HAP-1 (cell line): Measurements from ENCODE around the gene ZNF655.
A peak's percentile ranks its signal among the peaks of the same experiment; 100 is the strongest.

Experiments
- DNase-seq, 2 experiments: peaks; one replicate each; pipeline ENCODE4 v3.0.0-alpha.2; 2016 to 2020; ENCODE audit warnings: low spot score in 2 of 2
- H3K27me3 ChIP-seq: fragments of 250-450 bp; sonication (Bioruptor Pico); 2 replicates; pipeline ENCODE4 v1.5.1; 2020; ENCODE audit warnings: low read depth, mild to moderate bottlenecking, moderate library complexity
- H3K36me3 ChIP-seq: fragments of 250-450 bp; sonication (Bioruptor Pico); replicated peaks from 2 replicates; pipeline ENCODE4 v1.5.1; 2020; ENCODE audit warnings: mild to moderate bottlenecking
- H3K4me1 ChIP-seq: fragments of 250-450 bp; sonication (Bioruptor Pico); 2 replicates; pipeline ENCODE4 v1.5.1; 2020; ENCODE audit warnings: mild to moderate bottlenecking
- H3K4me3 ChIP-seq: fragments of 250-450 bp; sonication (Bioruptor Pico); 2 replicates; pipeline ENCODE4 v1.5.1; 2020; ENCODE audit warnings: mild to moderate bottlenecking, moderate library complexity
- H3K9me3 ChIP-seq: fragments of 250-450 bp; sonication (Bioruptor Pico); 2 replicates; pipeline ENCODE4 v1.5.1; 2020; ENCODE audit warnings: mild to moderate bottlenecking, moderate library complexity
- in situ Hi-C: fragments of 300-500 bp; cut with MboI; formaldehyde crosslinking; loops from 3 replicates; pipeline ENCODE4 v1.14.3; 2020; ENCODE audit warnings: low sequenced_read_pairs, inconsistent platforms, mixed read lengths

ZNF655 gene

DNA sequence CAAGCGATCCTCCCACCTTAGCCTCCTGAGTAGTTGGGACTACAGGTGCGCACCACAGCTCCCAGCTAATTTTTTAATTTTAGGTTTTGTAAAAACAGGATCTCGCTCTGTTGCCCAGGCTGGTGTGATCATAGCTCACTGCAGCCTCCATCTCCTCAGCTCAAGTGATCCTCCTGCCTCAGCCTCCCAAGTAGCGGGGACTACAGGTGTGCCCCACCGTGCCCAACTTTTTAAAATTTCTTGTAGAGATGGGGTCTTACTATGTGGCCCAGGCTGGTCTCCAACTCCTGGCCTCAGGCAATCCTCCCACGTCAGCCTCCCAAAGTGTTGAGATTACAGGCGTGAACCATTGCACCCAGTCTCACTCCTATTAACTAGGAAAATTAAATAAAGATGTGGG is 47.1 kb downstream of the ZNF655 start:
- H3K4me1 ChIP-seq: no peaks in the 10 kb centered on the region
- no peak for DNase-seq
- H3K27me3 ChIP-seq: peaks cover under 1% of the 10 kb centered on the region; the same call in 1 of the 2 replicates
- no peaks in the 10 kb centered on the region for H3K9me3 ChIP-seq
- no peak overlapping the region for H3K4me3 ChIP-seq
- H3K36me3 ChIP-seq: no peaks in the 10 kb centered on the region
- in situ Hi-C loops: no loop called here

DNA sequence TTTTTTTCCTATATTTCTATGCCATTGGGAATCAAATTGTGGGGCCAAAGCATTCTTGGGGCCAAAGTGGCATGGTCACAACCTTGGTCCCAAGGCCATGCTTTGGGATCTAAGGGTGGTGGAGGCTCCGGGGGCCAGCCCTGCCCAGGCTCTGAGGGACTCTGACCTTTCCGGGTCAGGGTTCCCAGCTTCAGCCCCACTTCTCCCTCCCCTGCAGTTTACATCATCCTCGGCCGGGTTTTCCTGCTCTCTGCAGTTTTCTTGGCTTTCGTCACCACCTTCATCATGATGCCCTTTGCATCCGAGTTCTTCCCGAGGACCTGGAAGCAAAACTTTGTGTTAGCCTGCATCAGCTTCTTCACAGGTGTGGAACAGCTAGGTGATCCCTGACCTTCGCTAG is 48.1 kb downstream of the ZNF655 start:
- Histone ChIP-seq H3K27me3 (peaks cover 7% of the 10 kb centered on the region; the same call in 1 of the 2 replicates), H3K9me3 (no peaks in the 10 kb centered on the region), H3K36me3 (no peaks in the 10 kb centered on the region), H3K4me1 (no peaks in the 10 kb centered on the region), H3K4me3 (no peak overlapping the region)
- in situ Hi-C loops: no loop called here
- DNase-seq: no peak

DNA sequence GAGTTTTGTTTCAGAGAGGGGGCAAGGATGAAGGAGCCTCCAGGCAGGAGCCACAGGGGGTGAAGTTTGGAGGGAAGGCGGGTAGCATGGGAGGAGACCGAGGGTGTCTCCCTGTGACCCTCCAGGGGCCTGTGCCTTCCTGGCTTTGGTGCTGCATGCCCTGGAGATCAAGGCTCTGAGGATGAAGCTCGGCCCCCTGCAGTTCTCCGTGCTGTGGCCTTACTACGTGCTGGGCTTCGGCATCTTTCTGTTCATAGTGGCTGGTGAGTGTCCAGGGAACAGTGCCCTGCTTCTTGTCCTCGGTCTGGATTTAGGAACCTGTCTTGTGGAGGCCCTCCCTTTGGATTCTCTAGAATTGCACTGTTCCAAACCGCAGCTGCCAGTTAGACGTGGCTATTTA is 49.1 kb downstream of the ZNF655 start:
- no peak overlapping the region for H3K4me3 ChIP-seq
- no peak for DNase-seq
- H3K4me1 ChIP-seq: no peaks in the 10 kb centered on the region
- in situ Hi-C loops: no loop called here
- no peaks in the 10 kb centered on the region for H3K9me3 ChIP-seq
- H3K36me3 ChIP-seq: no peaks in the 10 kb centered on the region
- H3K27me3 ChIP-seq: peaks cover 7% of the 10 kb centered on the region; the same call in 1 of the 2 replicates

DNA sequence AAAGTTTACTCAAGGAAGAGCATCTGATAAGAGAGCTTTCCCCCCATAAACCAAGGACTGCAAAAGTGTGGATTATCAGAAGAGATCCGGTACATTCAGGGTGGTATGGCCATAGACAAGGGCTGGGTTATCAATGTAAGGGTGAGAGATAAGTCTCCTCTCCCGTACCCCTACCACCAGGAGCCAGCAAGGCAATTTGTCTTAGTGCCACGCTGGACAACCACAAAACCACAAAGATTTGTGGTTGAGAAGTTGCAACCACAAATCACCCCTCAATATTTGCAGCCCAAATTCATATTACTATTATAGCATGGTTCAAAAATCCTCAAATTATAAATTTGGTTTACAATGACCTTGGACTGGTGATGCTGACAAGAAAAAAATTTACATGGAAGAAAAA is 56.1 kb downstream of the ZNF655 start:
- peaks cover 17% of the 10 kb centered on the region for H3K36me3 ChIP-seq
- DNase-seq: no peak
- H3K27me3 ChIP-seq: peaks cover 11% of the 10 kb centered on the region; the same call in 1 of the 2 replicates
- H3K4me1 ChIP-seq: peaks cover 6% of the 10 kb centered on the region
- no peak overlapping the region for H3K4me3 ChIP-seq
- no peaks in the 10 kb centered on the region for H3K9me3 ChIP-seq
- in situ Hi-C loops: no loop called here

DNA sequence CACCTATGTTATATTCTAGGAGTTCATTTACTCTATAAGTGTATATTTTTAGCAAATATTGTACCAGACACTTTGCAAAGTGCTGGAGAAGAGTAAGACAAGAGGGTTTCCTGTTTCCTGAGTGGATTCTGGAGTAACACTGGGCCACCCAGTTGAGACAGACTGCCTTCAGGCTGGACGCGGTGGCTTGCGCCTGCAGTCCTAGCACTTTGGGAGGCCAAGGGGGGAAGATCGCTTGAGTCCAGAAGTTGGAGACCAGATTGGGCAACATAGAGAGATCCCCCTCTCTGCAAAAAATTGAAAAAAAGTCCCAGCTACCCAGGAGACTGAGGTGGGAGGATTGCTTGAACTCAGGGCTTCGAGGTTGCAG is 57.5 kb downstream of the ZNF655 start:
- no peak for DNase-seq
- peak overlapping the region; percentile 93 for H3K4me3 ChIP-seq
- in situ Hi-C loops: no loop called here
- H3K36me3 ChIP-seq: peaks cover 29% of the 10 kb centered on the region
- H3K27me3 ChIP-seq: peaks cover 6% of the 10 kb centered on the region; the same call in 1 of the 2 replicates
- H3K9me3 ChIP-seq: no peaks in the 10 kb centered on the region
- H3K4me1 ChIP-seq: peaks cover 6% of the 10 kb centered on the region

DNA sequence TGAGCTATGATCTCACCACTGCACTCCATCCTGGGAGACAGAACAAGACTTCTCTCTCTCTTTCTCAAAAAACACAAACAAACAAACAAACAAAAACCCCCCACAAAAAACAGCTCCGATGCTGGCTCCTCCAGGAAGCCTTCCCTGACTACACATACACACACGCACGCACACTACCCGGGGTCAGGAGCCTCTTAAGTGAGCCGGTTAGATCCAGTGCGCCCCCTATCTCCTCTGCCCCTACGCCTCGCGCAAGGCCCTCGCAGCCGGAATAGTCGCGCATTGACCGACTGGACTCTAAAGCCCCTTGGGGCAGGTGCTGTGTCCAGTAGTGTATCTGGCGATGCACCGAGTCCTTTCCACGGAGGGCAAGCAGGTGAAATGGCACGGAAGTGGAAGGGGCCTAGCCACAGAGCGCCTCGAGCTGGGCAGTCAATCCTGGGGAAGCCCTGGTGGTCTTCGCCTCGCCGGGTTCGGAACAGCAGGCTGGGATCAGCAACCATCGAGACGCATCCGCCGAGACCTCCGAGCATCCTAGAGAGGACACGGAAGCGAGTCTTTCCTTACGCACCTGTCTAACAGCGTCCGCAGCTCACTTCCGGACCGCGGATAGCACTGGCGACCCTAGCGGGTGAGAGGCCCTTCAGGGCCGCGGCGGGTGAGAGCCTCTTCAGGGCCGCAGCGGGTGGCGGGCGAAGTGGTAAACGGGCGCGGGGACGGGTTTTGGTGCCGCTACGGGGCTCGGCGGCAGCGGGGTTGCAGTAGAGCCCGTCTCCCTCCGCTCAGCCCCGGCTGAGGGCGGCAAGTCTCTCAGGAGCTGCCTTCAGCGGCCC is 58.1 kb downstream of the ZNF655 start, which contains the start of gene ZSCAN25:
TSS of gene ZSCAN25 (plus strand) at position 588 of the 833 bp plus-strand sequence. CDS start 2,661 bp downstream, outside the sequence.
- DNase-seq: peak; percentile 82 to 94
- in situ Hi-C loops: no loop called here
- Histone ChIP-seq H3K4me1 (peaks cover 6% of the 10 kb centered on the region), H3K27me3 (peaks cover 4% of the 10 kb centered on the region; the same call in 1 of the 2 replicates), H3K36me3 (peaks cover 35% of the 10 kb centered on the region), H3K4me3 (peak within 1 kb of the TSS; percentile 93), H3K9me3 (no peaks in the 10 kb centered on the region)

DNA sequence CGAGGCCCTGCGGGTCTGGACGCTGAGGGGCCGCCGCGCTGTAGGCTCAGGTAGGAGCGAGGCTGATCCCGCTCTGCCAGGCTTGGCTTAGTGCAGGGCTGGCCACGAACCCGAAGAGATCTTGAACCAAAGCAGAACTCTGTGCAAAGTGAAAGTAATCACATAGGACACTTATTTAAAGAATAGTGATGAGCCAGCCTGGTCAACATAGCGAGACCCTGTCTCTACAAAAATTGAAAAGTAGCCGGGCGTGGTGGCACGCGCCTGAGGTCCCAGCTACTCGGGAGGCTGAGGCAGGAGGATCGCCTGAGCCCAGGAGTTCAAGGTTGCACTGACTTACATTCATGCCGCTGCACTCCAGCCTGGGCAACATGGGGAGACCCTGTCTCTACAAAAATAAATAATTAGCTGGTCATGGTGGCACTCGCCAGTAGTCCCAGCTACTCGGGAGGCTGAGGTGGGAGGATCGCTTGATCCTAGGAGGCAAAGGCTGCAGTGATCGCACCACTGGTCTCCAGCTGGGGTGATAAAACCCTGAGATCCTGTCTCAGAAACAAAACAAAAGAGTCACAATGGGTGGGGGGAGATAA is 58.8 kb downstream of the ZNF655 start:
- in situ Hi-C loops: no loop called here

DNA sequence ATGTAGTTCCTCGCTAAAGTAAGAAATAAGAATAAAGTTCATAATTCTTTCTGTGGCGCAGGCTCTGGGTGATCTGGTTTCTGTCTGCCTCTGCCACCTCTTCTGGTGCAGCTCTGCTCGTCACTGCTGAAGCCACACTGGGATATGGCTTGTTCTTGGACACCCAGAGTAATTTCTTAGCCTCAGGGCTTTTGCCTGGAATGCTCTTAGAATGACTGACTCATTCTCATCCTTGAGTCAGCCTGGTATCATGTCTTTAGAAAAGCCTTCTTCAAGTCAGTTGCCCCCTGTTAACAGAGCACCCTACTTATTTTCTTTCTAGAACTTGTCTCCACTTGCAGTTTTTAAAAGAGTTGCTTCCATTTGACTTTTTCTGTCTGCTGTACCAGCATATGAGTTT is 60.3 kb downstream of the ZNF655 start:
- Histone ChIP-seq H3K4me1 (peaks cover 6% of the 10 kb centered on the region), H3K27me3 (peaks cover 4% of the 10 kb centered on the region; the same call in 1 of the 2 replicates), H3K9me3 (no peaks in the 10 kb centered on the region), H3K36me3 (peaks cover 51% of the 10 kb centered on the region), H3K4me3 (no peak overlapping the region)
- in situ Hi-C loops: no loop called here
- DNase-seq: no peak

More for the DNA sequence above, 58.8 kb downstream of the ZNF655 start:
- Histone ChIP-seq H3K4me1 (peaks cover 6% of the 10 kb centered on the region), H3K4me3 (peak overlapping the region; percentile 93), H3K36me3 (peaks cover 37% of the 10 kb centered on the region), H3K9me3 (no peaks in the 10 kb centered on the region), H3K27me3 (peaks cover 4% of the 10 kb centered on the region; the same call in 1 of the 2 replicates)
- no peak for DNase-seq

DNA sequence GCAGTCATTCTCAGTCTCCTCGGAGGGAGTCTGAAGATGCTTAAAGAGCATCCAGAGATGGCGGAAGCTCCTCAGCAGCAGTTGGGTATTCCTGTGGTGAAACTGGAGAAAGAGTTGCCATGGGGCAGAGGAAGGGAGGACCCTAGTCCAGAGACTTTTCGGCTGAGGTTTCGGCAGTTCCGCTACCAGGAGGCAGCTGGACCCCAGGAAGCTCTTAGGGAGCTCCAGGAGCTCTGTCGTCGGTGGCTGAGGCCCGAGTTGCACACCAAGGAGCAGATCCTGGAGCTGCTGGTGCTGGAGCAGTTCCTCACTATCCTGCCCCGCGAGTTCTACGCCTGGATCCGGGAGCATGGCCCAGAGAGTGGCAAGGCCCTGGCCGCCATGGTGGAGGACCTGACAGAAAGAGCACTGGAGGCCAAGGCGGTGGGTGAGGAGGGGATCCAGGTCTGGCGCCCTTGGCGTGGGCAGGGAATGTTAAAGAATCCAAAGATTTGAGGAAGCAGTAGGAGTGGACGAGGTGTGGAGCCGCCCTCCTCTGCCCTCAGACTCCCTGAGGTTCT is 61.2 kb downstream of the ZNF655 start:
- Histone ChIP-seq H3K9me3 (no peaks in the 10 kb centered on the region), H3K27me3 (no peaks in the 10 kb centered on the region), H3K4me3 (no peak overlapping the region), H3K4me1 (peaks cover 6% of the 10 kb centered on the region), H3K36me3 (peaks cover 60% of the 10 kb centered on the region)
- DNase-seq: no peak
- in situ Hi-C loops: no loop called here

DNA sequence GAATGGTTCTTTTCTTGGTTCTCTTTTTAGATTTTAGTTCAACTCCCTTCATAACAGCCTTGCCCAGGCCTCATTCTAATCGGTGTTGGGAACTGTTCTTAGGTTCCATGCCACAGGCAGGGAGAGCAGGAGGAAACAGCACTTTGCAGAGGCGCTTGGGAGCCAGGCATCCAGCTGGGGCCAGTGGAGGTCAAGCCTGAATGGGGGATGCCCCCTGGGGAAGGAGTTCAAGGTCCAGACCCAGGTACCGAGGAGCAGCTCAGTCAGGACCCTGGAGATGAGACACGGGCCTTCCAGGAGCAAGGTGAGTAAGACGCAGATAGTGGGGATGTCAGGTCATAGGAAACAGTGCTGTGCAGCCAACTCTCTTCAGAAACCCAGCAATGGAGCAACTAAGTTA is 62.8 kb downstream of the ZNF655 start:
- Histone ChIP-seq H3K4me1 (peaks cover 6% of the 10 kb centered on the region), H3K9me3 (no peaks in the 10 kb centered on the region), H3K27me3 (no peaks in the 10 kb centered on the region), H3K4me3 (no peak overlapping the region), H3K36me3 (peaks cover 76% of the 10 kb centered on the region)
- in situ Hi-C loops: no loop called here
- no peak for DNase-seq

DNA sequence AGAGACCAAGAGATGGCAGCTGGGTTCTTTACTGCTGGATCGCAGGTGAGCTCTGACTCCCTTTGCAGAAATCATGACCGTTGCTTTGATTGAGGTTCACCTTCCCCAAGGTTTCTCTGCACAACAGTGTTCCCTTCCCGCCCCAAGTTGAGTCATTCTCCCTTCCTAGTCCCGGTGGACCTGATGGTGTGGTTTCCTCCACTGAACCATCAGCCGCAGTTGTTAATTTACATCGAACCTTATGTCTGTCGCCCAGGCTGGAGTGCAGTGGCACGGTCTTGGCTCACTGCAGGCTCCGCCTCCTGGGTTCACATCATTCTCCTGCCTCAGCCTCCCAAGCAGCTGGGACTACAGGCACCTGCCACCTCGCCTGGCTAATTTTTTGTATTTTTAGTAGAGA is 64.2 kb downstream of the ZNF655 start:
- in situ Hi-C loops: no loop called here
- Histone ChIP-seq H3K27me3 (no peaks in the 10 kb centered on the region), H3K9me3 (no peaks in the 10 kb centered on the region), H3K4me1 (peaks cover 3% of the 10 kb centered on the region), H3K36me3 (peaks cover 86% of the 10 kb centered on the region), H3K4me3 (no peak overlapping the region)
- no peak for DNase-seq

DNA sequence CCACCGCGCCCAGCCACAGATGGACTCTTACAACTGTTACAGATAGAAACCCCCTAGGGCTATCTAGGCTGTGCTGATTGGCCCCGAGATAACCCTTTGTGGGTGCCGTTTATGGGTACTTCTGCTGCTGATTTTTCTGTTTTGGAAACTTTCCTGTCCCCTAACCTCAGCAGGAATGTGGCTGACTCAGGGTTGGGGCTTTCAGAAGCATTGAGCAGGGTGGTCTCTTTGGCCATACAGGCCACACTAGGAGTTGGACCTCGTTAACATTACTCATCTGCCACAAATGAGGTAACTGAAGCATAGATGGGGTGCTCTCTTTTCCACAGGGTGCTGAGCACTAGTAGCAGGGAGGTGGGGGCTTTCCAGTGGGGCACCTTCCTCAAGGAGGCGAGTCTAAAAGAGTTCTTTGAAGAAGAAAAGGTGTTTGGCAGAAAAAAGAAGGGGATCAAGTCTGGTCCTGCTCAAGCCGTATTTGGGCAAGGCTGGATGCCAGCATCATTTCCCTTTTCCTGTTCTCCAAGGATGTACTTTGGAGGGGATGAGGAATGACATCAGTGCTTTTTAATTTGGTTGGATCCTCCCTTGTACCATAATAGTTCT is 64.8 kb downstream of the ZNF655 start:
- Histone ChIP-seq H3K27me3 (no peaks in the 10 kb centered on the region), H3K9me3 (no peaks in the 10 kb centered on the region), H3K36me3 (peaks cover 88% of the 10 kb centered on the region), H3K4me3 (no peak overlapping the region), H3K4me1 (no peaks in the 10 kb centered on the region)
- in situ Hi-C loops: no loop called here
- no peak for DNase-seq

DNA sequence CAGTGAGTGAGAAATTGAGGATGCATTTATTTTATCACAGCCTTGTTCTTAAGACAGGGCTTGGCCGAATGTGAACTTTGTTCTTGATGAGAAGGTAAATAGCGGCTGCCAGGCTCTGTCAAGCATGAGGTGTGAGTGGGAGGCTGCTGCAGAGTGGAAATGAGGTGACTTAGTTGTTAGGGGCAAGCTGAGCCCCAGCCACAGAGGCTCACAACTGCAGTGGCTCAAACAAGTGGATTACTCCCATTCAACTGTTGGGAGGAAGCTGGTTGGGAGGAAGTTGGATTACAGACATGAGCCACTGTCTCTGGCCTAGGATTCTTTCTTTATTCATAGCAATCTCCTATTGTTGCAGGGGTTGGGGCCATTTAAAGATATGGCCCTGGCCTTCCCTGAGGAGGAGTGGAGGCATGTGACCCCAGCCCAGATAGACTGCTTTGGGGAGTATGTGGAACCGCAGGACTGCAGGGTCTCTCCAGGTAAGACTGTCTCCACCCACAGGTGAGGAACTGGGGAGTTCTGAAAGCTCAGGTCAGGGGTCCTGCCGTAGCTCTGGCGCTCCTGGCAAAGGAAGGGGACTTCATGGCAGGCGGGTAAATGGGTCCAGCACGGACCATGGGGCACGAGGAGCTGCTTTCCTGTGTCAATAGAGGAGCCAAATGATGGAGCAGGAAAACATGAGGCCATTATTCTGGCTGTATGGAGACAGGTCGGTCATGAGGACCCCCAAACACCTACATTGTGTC is 65.4 kb downstream of the ZNF655 start:
- Histone ChIP-seq H3K9me3 (no peaks in the 10 kb centered on the region), H3K36me3 (peaks cover 88% of the 10 kb centered on the region), H3K4me3 (no peak overlapping the region), H3K27me3 (no peaks in the 10 kb centered on the region), H3K4me1 (no peaks in the 10 kb centered on the region)
- in situ Hi-C loops: no loop called here
- DNase-seq: no peak
